B cell (primary cell): Measurements from ENCODE around the gene SEPSECS.

ENCODE experiments used
- CTCF ChIP-seq: fragments of 200-600 bp; IDR thresholded peaks from one replicate; pipeline ENCODE4 v1.8.0; 2022; ENCODE audit warnings: antibody characterized with exemption, mild to moderate bottlenecking
- EZH2 ChIP-seq: IDR thresholded peaks from 2 replicates; pipeline ENCODE4 v1.6.1; 2012; ENCODE audit warnings: borderline replicate concordance, low read depth, mild to moderate bottlenecking, moderate library complexity, low read length; ENCODE audit not compliant: insufficient read depth, poor library complexity, severe bottlenecking

GRCh38 chr4:25178838-25179261, 18.6 kb upstream of the SEPSECS start:
- TF ChIP-seq CTCF (no peak), EZH2 (no peak)
